HepG2 (cell line): ENCODE results near the gene CXXC5. TPM values are rescaled to one million over a fixed set of nuclear protein-coding genes. Genes with fewer than 3 reads are reported as not detected.

Experiments used
- BCL6 ChIP-seq: IDR thresholded peaks from 2 replicates; pipeline ENCODE4 v1.6.1; 2016; ENCODE audit warnings: missing genetic modification reagents, missing compliant biosample characterization
- NFE2 ChIP-seq: sonication (generic); formaldehyde crosslinking; IDR thresholded peaks from 2 replicates; pipeline ENCODE4 v1.4.0; 2020; ENCODE audit warnings: missing genetic modification reagents
- ZBTB40 ChIP-seq, 2 experiments: fragments of 450-650 bp in 1 of 2; sonication (generic) in 1 of 2; formaldehyde crosslinking in 1 of 2; IDR thresholded peaks; 2 replicates each; pipeline versions ENCODE4 v1.6.1 to v1.8.0; 2016 to 2022; ENCODE audit warnings: antibody characterized with exemption in 1 of 2, mild to moderate bottlenecking in 1 of 2, missing genetic modification reagents in 1 of 2
- ZHX2 ChIP-seq, 2 experiments: sonication (generic) in 1 of 2; formaldehyde crosslinking in 1 of 2; IDR thresholded peaks; 2 replicates each; pipeline versions ENCODE4 v1.6.1 to v1.9.0; 2014 to 2022; ENCODE audit warnings: antibody characterized with exemption in 1 of 2, borderline replicate concordance in 1 of 2, inconsistent platforms in 1 of 2, low read depth in 1 of 2, missing genetic modification reagents in 1 of 2
- polyA plus RNA-seq, 8 experiments: library from polyadenylated mRNA; depleted of rRNA in 3 of 8; stranded (reverse) in 7 of 8; unstranded in 1 of 8; fragments of >200 nt; fragmentation: Illumina TruSeq in 4 of 8; extraction: Trizol in 4 of 8; gene quantifications; 2 replicates each; pipeline versions ENCODE4 v1.2.1 to v1.2.3, GENCODE V29; 2011 to 2016; ENCODE audit warnings: low read depth in 4 of 8, missing spikeins in 1 of 8, mixed read lengths in 1 of 8; ENCODE audit not compliant: insufficient read depth in 1 of 8
- total RNA-seq, 5 experiments: library from RNA; depleted of rRNA; stranded (reverse); fragments of >200 nt; fragmentation: Illumina TruSeq; extraction: Trizol; gene quantifications; 2 replicates each; pipeline ENCODE4 v1.2.3, GENCODE V29; 2016; ENCODE audit warnings: low read depth in 1 of 5

Gene CXXC5
- total and polyA plus RNA-seq, 2 of the 13 experiments (the other 11 are each of a cell fraction or from before 2014, with no cell fraction given), result 32.3 to 33.0 TPM

DNA sequence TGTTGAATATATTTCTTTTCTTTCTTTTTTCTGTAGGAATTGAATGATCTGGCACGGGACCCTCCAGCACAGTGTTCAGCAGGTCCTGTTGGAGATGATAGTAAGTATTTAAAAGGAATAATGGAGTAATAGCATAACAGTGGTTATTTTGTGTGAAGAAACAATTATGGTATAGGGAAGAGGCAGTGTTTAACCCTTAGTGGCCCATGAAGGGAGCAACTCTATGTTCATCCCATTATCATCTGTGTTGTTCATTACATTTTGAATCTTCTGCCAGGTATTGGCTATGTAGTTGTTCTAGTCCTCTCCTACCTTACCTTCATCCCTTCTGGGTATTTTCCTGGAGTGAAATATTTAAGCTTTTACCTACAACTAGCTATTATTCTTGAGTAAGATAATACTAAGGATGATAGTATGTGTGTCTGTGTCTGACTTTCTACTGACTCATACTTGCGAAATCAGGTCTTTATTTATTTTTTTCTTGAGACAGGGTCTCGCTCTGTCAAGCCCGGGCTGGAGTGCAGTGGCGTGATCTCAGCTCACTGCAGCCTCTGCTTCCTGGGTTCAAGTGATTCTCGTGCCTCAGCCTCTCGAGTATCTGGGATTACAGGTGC lies 47.7 kb upstream of the CXXC5 start (continued):
- TF ChIP-seq ZHX2 (IDR thresholded peaks at IDR 0.05; ENCODE audit: low read depth) (no peak), ZHX2 (CRISPR knock-in tag; IDR thresholded peaks at IDR 0.05; ENCODE audit: borderline replicate concordance) (no peak), BCL6 (no peak), ZBTB40 (IDR thresholded peaks at IDR 0.05) (no peak), ZBTB40 (CRISPR knock-in tag; IDR thresholded peaks at IDR 0.05) (no peak), NFE2 (no peak)
